ENCODE measurements around the gene ECSCR.
"Not testable (repeated sequence)": the region's sequence is repeated elsewhere in the genome, so short reads cannot be mapped to it uniquely, and the experiment has no call there.

ECSCR gene

DNA sequence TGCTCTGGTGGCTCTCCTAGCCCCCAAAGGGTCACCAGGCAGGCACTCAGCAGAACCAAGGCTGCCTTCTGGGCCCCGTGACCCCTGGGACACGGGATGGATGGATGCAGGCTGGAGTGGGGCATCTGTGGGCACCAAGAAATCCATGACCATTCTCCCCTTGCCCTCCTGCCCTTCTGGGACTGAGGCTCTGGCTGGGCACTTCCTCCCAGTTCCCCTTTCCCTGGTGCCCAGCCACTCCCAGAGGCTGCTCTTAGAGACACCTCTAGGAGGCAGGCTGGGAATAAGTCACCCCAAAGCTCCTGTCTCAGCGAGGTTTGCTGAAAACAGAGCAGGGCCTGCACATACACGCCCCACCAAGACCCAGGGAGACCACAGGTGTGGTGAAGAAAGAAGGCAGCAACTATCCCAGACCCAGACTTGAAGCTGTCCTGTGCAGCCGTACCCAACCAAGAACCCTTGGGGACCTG lies 19.1 kb upstream of the ECSCR start:
- TF ChIP-seq MYC (IDR thresholded peaks at IDR 0.05; ENCODE audit: low read depth, low read length) (0 out of 2 replicates have a peak, but pooled peaks have one; percentile 3), POLR2A (IDR thresholded peaks at IDR 0.05; ENCODE audit: extremely low read depth, insufficient read length) (no peak)
- TF ChIP-seq, protein P1, sequence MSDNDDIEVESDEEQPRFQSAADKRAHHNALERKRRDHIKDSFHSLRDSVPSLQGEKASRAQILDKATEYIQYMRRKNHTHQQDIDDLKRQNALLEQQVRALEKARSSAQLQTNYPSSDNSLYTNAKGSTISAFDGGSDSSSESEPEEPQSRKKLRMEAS (IDR thresholded peaks at IDR 0.05; ENCODE audit: low read depth, low read length): no peak
- TF ChIP-seq, protein P2, sequence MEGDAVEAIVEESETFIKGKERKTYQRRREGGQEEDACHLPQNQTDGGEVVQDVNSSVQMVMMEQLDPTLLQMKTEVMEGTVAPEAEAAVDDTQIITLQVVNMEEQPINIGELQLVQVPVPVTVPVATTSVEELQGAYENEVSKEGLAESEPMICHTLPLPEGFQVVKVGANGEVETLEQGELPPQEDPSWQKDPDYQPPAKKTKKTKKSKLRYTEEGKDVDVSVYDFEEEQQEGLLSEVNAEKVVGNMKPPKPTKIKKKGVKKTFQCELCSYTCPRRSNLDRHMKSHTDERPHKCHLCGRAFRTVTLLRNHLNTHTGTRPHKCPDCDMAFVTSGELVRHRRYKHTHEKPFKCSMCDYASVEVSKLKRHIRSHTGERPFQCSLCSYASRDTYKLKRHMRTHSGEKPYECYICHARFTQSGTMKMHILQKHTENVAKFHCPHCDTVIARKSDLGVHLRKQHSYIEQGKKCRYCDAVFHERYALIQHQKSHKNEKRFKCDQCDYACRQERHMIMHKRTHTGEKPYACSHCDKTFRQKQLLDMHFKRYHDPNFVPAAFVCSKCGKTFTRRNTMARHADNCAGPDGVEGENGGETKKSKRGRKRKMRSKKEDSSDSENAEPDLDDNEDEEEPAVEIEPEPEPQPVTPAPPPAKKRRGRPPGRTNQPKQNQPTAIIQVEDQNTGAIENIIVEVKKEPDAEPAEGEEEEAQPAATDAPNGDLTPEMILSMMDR (IDR thresholded peaks at IDR 0.05; ENCODE audit: low read depth, low read length): peak; percentile 29
- DNase-seq (ENCODE audit: low read depth): peak; percentile 66
- peak overlapping the region; percentile 75 for H3K4me3 ChIP-seq (ENCODE audit: low read depth, low read length)

DNA sequence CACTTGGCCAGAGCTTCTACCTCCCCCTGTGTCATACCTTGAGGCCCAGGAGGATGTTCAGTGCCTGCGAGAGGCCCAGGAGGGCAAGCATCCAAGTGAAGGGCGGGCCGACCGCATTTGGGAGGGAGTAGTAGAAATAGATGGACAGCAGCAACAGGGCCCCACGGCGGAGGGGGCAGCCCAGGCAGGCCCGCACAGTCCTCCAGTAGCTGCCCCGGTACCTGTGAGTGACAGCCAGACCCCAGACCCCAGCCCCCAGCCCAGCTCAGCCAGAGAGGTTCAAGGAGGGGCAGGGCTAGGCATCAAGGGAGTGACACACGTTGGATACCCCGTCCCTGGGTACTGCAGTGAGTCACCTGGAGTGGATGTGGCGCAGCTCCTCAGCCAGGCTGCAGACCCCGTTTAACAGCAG lies 18.6 kb upstream of the ECSCR start:
- peak overlapping the region; percentile 75 for H3K4me3 ChIP-seq (ENCODE audit: low read depth, low read length)
- TF ChIP-seq, protein P2 (IDR thresholded peaks at IDR 0.05; ENCODE audit: low read depth, low read length): no peak
- TF ChIP-seq POLR2A (IDR thresholded peaks at IDR 0.05; ENCODE audit: extremely low read depth, insufficient read length): no peak
- TF ChIP-seq MYC (IDR thresholded peaks at IDR 0.05; ENCODE audit: low read depth, low read length): no peak
- TF ChIP-seq, protein P1 (IDR thresholded peaks at IDR 0.05; ENCODE audit: low read depth, low read length): no peak
- DNase-seq (ENCODE audit: low read depth): peak; percentile 39

DNA sequence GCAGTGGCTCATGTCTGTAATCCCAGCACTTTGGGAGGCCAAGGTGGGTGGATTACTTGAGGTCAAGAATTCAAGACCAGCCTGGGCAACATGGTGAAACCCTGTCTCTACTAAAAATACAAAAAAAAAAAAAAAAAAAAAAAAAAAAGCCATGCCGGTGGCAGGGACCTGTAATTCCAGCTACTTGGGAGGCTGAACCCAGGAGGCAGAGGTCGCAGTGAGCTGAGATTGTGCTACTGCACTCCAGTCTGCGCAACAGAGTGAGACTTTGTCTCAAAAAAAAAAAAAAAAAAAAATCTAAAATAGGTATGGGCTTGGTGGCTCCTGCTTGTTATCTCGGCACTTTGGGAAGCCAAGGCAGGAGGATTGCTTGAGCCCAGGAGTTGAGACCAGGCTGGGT lies 17.2 kb upstream of the ECSCR start:
- not testable (repeated sequence) for DNase-seq (ENCODE audit: low read depth); H3K4me3 ChIP-seq (ENCODE audit: low read depth, low read length)

DNA sequence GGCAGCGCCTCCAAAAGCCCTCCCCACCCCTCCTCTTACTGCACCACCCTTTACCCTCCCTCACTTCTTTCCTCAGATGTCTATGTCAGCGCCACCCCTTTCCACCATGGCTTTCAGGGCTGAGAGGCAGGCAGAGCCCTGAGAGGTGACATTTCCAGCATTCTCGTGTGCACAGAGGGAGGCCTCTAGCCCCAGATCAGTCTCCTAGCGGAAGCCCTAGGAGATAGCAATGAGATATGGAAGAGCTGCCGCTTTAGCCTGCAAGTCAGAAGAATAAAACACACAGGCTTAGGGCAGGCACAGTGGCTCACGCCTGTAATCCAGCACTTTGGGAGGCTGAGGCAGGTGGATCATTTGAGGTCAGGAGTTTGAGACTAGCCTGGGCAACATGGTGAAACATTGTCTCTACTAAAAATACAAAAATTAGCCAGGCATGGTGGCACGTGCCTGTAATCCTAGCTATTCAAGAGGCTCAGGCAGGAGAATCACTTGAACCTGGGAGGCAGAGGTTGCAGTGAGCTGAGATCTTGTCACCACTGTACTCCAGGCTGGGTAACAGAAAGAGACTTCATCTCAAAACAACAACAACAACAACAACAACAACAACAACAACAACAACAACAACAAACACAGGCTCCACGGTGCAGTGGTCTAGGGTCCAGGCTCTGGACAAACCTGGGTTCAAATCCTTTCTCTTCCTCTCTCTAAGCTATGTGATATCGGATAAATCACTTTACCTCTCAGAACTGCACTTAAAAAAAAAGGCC lies 16.3 kb upstream of the ECSCR start:
- peak overlapping the region; percentile 21 for H3K4me3 ChIP-seq (ENCODE audit: low read depth, low read length)
- DNase-seq (ENCODE audit: low read depth): not testable (repeated sequence)

DNA sequence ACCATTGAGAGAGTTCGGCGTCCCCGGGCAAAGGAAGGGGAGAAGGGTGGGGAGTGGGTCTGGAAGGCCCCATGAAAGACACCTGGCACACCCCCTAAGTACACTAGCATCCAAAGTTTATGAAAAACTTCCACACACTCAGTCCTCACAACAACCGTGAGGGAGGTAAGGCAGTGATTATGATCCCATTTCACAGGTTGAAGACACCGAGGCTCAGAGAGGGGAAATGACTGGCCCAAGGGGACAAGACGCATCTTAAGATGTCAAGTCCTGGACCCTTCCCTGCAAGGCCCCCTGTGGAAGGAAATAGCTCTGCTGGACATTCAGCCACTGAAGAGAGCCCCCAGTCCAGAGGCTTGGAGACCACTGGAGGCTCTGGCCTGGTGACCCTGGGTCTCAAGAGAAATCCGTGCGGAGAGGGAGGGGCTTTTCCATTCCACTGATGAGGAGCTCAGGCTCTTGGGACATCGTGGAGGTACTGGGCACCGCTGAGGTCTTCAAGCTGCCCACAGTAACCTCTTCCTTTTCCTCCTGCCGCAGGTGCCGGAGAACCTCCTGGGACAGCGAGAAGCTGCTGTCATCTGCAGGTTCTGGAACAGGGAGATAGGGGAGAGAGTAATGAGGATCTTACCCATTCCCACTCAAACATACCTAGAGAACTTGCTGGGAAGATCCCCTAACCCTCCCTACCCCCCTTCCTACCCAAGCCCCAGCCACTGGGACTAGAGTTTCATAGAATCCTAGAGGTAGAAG lies 13.5 kb upstream of the ECSCR start:
- TF ChIP-seq, protein P1 (IDR thresholded peaks at IDR 0.05; ENCODE audit: low read depth, low read length): no peak
- TF ChIP-seq, protein P2 (IDR thresholded peaks at IDR 0.05; ENCODE audit: low read depth, low read length): no peak
- no peak for TF ChIP-seq MYC (IDR thresholded peaks at IDR 0.05; ENCODE audit: low read depth, low read length)
- no peak for TF ChIP-seq POLR2A (IDR thresholded peaks at IDR 0.05; ENCODE audit: extremely low read depth, insufficient read length)
- H3K4me3 ChIP-seq (ENCODE audit: low read depth, low read length): no peak overlapping the region
- DNase-seq (ENCODE audit: low read depth): peak; percentile 38

DNA sequence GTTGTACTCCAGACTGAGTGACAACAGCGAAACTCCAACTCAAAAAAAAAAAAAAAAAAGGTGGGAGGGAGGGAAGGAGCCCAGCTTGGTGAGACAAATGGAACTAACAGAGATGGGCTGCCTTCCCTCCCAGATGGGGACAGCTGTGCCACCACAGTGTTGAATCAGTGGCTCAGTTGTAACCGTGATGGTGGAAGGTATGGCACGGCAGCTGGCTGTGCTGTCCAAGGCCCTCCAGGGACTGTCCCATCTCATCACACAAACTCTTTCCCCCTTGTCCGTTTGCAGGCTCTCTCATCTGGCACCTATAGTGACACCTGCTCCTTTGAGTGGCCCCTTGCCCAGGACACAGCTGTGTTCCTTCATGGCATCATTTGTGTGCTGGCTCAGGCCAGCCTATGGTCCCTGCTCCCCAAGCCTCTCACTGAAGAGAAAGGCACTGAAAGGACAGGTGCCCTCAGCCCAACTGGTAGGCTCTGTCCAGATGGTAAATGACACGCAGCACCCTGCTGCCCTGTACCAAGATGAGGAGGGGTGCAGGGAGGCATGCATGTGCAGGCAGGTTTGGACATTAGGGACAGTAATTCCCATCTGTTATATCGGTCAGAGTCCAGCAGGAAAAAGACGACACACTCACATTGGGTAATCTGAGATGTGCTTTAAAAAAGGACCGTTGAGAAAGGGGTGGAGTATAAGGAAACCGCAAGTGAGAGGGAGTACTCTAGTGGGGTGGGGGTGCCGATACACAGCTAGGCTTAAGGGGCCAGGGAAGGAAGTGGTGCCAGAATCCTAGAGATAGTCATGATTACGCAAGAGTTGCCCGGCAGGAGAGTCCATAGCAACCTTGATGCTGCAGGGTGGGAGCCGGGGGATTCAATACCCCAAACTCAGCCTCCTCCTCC lies 12.6 kb upstream of the ECSCR start:
- TF ChIP-seq MYC (IDR thresholded peaks at IDR 0.05; ENCODE audit: low read depth, low read length): no peak; the same call in 1 of the 2 replicates
- peak; percentile 11 for TF ChIP-seq POLR2A (IDR thresholded peaks at IDR 0.05; ENCODE audit: extremely low read depth, insufficient read length)
- TF ChIP-seq, protein P1 (IDR thresholded peaks at IDR 0.05; ENCODE audit: low read depth, low read length): no peak
- TF ChIP-seq, protein P2 (IDR thresholded peaks at IDR 0.05; ENCODE audit: low read depth, low read length): no peak
- peak; percentile 98 for DNase-seq (ENCODE audit: low read depth)
- peak overlapping the region; percentile 27 for H3K4me3 ChIP-seq (ENCODE audit: low read depth, low read length)
